ENCODE measurements around the gene IL1RL1.

Gene IL1RL1

DNA sequence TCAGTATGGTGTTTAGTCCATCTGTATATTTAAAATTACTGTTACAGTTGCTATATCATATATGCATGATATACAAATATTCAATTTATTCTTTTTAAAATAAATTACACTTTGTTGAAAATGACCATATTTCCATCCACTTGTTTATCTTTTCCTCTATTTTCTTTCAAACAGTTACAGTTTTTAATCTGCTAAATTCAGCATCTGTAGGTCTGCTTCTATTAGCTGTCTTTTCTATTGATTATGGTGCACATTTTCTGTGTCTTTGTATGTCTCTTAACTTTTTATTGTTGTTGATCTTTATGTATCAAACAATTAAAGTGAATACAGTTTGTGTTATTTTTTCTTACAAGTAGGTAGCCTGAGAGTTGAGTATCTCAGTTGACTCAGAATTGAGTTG lies 72.4 kb downstream of the IL1RL1 start:
- DNase-seq = no peak

DNA sequence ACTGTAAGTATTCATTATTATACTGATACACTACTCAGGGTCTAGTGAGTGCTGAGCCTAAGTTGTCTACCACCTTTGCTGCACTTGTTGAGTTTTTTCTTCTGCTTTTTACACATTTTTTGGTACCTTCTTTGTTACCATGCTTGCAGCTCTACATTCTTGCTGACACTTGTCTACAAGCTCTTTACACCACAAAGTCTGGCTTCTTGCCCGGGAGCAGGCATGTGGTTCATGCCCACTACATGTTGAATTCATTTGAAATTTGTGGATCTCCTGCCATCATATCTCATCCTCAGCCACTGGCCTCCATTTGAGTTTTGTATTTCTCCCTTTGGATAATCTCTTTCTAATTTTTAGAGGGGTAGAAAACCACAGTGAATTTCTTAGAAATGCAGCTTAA lies 74.2 kb downstream of the IL1RL1 start:
- no peak for DNase-seq

DNA sequence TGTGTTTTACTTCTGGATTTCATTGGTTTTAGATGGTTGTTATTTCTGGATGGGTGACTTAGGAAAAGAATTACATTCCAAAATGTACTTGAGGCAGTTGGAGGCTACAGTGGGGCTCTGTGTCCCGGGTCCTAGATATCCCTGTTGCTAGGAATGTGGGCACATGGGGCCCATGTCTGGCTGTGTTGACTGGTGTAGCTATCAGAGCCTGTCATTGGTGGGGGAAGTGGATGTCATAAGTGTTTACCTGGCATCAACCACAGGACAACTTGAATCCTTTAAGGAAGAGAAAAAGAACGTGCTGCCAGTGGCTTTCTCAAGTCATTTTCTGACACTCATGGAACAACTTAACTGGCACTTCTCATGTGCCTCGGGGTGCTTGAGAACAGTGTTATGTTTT lies 74.6 kb downstream of the IL1RL1 start:
- no peak for DNase-seq

DNA sequence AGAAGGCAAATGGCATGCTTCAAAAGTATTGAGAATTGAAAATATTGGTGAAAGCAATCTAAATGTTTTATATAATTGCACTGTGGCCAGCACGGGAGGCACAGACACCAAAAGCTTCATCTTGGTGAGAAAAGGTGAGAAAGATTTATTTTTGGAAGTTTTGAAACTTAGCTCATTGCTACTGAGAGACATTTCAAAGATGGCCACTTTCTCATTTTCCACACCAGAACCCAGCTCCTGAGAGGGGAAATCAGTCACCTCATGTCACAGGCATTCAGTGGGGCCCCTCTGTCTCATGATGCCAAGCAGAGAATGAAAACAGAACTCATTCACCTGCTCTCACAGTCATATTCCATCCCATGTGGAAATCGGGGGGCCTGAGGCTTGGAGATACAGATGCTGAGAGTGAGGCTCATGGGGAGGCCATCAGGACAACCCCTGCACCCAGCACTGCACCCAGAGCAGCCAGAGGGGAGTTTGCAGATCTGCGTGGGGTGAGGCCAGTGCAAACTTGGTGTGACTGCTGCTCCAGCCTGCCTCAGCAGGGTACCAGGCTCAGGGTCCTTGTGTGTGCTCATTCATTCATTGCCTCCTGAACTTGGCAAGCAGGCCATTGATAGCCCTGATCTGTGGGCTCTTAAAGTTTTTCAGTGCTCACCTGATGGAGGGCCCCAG lies 75.6 kb downstream of the IL1RL1 start:
- DNase-seq = no peak

DNA sequence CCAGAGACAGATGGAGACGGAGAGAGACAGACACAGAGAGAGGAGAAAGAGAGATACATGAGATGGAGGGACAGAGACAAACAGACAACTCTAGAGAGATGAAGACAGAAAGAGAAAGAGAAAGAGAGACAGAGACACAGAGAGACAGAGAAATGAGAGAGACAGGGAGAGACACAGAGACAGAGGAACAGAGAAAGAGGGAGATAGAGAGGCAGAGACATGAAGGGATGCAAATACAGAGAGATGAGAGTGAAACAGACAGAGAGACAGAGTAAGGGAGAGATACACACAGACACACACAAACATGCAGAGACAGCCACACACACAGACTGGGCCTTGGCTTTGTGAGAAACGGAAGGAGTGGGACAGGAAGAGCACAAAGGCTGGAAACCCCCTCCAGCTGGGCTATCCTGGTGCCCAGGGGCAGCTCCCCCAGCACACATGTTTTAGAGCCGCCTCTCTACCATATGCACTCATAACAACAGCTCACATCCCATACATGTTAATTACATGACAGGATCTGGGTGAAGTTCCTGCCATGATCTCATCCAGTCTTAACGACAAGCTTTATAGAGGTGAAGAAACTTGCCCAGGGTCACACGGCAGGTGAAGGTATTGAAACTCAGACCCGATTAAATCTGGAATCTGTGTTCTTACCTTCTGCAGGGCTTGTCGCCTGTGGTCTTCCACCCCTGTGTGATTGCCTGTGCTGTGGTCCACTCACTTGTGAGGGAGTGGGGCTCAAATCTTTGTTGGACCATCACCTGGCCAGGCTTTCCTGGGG lies 76.6 kb downstream of the IL1RL1 start:
- no peak for DNase-seq

DNA sequence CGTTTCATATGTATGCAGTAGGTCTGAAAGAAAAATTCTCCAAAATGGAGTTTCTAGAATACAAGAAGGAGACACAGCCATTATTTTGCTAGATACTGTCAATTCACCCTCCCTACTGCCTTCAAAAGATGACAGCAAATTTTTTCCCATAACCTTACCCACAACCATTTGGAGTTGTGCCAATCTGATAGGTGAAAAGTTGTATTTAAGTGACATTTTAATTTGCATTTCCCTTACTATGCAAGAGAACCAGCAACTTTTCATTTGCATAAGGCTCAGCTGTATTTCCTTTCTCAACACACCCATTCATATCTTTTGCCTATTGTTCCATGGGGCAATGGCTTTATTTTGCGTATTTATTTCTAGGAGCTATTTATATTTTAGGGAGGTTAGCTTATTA lies 80.2 kb downstream of the IL1RL1 start:
- no peak for DNase-seq

DNA sequence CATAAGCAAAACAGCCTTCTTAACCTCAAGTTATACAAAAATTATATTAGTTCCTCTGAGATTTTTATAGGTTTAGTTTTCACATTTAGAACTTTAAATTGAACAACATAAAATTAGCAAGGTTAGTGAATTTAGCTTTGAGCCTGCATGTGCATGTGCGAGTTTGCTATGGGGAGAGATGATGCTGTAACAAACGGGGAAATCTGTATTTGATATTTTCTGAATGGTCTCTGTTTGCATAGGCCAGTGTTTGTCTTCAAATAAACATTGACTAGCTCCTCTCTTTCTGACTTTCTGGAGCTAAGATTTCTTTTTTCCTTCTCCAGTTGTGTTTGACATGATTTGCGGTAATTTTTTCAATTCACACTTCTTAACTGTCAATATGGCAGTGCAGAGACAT lies 80.7 kb downstream of the IL1RL1 start:
- no peak for DNase-seq

DNA sequence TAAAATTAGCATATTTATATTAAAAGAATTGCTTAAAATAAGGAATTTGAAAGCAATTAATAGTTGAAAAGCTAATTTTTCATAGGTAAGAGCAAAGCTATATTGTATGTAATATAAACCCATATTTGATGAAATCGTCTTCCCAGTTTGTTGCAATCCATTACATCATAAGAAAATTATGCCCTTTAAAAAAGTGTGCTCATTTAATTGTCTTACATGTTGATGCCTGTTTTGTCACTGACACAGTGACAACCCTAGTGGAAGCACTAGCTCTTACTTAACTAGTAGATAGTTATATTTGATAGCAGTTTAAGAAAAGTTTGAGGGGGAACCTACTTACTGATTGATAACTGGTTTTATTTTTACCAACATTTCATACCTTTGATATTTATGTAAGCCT lies 81.6 kb downstream of the IL1RL1 start:
- DNase-seq = no peak

DNA sequence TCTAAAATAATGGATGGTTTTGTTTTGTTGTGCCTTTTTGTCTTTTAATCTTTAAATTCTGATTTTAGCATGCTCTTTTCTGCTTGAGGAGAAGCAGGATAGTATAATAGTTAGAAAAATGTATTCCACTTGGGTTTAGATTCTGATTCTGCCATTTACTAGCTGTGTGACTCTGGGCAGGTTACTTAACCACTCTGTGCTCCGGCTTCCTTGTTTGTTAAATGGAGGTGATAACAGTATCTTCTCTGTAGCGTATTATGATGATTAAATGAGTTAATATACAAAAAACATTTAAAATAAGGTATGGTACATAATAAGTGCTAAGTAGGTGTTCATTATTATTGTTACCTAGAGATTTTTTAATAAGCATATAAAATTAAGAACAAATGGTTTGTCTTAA lies 84.6 kb downstream of the IL1RL1 start:
- no peak for DNase-seq

DNA sequence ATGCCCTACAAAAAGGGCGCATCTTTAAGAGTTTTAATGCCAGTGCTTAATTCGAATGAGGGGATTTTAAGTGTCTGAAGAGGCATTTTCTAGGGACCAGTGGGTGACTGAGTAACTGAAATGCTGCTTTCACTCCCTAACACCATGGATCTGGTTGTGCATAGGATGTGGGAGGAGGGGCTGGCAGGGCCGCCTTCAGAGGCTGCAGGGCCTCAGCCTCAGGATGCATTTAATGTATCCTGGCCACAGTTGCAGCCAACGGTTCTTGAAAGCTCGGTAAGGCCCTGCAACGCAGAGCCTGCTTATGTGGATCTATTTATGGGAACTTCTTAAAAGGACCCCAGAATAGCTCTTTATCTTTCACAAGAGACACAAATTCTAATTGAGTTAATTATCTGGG lies 85.8 kb downstream of the IL1RL1 start:
- DNase-seq = no peak

DNA sequence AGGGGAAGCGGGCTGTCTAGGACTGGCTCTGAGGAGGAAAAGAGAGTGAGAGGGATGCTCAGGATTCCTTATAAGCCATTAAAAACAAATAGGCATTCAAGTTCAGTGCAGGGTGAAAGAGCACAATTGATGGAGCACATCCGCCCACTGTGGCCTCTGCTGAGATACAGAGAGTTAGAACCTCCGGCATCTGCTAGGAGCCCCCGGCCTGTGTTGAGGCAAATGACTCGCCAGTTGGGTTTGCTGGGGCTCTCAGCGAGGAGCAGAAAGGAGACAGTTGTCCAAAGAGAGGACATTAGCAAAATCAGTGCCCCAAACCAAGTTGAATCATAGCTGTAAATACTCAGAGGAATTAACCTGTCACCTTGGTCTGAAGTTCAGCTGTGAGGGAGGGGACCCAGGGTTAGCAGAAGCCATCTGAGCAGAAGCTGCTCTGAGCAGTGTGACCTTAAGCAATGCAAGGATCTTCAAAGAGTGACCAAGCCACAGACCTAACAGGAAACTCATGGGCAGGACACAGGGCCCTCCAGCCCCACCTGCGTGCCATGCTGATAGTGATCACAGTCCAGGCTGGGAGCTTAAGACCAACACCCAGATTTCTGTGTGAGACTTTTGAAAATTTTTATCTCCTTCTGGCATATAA lies 88.3 kb downstream of the IL1RL1 start:
- no peak for DNase-seq

DNA sequence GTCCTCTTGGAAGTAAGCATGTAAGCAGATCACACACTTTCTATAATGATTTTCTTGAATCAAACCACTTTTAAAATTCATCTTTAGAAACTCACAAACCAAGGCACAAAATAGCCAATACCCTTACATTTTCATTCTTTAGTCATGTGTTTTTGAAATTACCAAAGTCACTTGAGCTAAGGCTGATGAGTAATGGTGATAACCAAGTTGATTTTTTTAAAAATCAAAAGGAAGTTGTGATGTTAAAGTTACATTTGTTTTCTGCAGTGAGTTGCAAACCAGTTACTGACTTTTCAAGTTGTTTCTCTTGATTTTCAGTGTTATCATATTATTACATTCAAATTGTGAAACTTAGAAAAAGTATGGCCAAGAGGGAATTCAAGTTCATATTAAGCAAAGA lies 90.1 kb downstream of the IL1RL1 start:
- DNase-seq = no peak

All from CD4-positive, alpha-beta T cell treated with Interferon gamma for 1 hour (primary cell).